HG02943 (cell line): Measurements from ENCODE around the gene KCP.

ENCODE experiments used
- ATAC-seq: cut with Tn5 transposase; IDR thresholded peaks from one replicate; pipeline ENCODE4 v1.9.1; 2021; ENCODE audit warnings: mild to moderate bottlenecking, low read depth, moderate library complexity; ENCODE audit not compliant: unreplicated experiment

Gene KCP

DNA sequence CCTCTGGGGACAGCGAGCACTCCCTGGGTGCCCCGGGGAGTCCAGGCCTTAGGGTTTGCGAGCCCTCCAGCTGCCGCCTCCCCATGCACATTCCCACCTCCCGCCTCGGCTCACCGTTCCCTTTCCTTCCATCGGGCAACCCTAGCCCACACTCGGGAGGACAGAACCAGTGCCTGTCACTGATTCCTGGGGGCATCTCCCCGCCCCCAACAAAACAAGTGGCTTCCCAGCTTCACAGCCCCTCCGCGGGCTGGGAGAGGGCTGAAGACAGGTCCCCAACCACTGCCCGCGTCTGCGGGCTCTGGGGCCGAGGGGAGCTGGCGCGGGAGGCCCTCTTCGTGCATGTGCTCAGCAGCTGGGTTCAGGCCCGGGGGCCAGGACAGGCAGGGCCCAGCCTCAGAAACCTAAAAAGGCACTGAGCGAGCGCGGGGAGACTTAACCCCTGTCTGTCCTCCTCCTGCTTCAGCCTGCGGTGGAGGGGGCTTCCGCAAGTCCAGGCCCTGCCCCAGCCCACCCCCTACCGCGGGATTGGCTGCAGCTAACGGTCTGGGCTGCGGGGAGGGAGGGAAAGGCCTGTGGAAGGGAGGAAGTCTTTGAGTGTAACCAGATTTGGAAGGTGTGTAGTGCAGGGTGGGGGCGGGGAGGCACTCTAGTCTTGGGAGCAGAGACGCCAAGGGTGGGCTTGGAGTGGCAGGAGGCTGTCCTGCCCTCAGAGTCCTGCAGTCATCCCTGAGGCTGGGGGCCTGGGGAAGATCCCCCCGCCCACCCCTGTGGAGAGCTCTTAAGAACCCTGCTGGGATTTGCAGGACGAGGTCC is 79.1 kb downstream of the KCP start:
- ATAC-seq = no peak

DNA sequence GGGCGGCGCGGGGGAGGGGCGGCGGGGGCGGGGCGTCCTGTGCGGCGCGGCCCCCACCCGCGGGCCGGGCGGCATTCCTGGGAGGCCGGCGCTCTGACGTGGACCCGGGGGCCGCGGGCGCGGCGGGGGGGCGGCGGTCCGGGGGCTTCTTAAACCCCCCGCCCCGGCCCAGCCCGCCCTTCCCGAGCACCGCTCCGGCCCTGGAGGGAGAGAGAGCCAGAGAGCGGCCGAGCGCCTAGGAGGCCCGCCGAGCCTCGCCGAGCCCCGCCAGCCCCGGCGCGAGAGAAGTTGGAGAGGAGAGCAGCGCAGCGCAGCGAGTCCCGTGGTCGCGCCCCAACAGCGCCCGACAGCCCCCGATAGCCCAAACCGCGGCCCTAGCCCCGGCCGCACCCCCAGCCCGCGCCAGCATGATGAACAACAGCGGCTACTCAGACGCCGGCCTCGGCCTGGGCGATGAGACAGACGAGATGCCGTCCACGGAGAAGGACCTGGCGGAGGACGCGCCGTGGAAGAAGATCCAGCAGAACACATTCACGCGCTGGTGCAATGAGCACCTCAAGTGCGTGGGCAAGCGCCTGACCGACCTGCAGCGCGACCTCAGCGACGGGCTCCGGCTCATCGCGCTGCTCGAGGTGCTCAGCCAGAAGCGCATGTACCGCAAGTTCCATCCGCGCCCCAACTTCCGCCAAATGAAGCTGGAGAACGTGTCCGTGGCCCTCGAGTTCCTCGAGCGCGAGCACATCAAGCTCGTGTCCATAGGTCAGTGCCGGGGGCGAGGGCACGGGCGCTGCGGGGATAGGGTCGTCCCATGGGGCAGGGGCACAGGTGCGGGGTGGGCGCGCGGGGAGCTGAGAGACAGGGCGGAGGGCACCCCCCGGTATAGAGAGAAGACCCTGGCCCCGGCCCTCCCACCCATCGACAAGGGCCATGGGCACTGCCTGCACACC is 80.0 kb downstream of the KCP start, which contains the start of gene FLNC:
FLNC (plus strand) TSS at position 176 of the 947 bp plus-strand sequence; CDS start at position 408, 232 bp downstream.
- no peak for ATAC-seq

DNA sequence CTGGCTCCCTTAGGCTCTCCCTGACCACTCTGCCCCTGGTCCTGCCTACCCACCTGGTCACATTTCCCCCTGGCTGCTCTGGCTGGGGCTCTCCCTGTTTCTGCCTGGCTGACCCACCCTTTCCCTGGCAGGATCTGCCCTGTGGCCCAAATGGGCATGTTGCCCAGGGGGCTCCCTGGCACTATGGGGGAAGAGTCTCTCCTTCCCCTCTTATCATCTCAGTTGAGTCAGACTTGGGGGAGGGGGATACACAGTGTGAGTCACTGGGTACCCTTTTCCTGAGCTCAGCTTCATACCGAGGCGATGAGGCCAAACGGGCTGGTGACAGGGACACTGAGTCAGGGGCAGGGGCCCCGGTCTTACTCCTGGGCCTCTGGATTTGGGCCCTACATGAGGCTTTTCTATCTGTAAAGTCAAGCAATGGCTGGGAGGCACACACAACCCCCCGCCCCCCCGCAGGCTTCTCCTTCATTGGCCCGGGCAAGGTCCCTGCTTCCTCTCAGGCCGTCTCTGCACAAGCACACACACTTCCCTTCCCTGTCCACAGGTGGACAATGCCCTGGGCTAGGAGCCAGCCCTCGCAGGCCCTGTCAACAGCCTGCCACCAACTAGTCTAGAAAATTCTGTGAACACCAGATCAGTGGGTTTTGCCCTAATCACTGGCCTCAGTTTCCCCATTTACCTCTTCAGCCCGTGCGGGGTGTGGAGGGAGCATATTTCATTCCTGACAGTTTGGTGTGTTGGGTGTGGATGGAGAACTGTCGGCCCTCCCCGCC is 80.9 kb downstream of the KCP start:
- ATAC-seq = no peak

DNA sequence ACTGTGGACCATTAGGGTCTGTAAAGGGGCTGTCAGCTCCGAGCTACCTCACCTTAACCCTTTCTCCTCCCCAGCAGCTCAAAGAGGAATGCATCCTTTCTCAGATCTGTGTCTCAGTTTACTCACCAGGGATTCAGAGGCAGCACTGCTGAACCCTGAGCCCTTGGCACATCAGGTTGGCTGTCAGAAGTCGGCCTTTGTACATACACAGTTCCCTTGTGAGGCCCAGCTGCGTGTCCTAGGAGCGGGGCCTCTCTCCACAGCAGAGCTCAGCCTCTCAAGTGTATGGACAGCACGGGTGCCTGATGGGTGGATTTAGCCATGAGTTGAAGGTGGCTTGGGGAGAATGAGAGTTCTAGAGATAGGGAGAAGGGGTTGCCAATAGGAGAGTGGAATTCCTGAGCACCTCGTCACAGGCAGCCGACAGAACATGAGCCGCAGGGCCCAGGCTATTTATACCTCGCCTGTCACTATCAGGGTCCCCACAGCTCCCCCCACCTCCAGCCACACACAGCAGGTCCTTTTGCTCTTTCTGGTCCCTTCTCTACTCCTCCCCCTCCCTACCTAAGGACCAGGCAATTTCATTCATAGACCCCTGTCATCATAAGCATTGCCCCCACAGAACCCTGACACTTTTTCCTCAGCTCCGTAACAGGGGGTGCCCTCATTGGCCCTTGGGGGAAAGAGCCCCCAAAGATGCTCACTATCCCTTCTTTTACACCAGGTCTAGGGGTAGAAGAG is 82.4 kb downstream of the KCP start:
- no peak for ATAC-seq

DNA sequence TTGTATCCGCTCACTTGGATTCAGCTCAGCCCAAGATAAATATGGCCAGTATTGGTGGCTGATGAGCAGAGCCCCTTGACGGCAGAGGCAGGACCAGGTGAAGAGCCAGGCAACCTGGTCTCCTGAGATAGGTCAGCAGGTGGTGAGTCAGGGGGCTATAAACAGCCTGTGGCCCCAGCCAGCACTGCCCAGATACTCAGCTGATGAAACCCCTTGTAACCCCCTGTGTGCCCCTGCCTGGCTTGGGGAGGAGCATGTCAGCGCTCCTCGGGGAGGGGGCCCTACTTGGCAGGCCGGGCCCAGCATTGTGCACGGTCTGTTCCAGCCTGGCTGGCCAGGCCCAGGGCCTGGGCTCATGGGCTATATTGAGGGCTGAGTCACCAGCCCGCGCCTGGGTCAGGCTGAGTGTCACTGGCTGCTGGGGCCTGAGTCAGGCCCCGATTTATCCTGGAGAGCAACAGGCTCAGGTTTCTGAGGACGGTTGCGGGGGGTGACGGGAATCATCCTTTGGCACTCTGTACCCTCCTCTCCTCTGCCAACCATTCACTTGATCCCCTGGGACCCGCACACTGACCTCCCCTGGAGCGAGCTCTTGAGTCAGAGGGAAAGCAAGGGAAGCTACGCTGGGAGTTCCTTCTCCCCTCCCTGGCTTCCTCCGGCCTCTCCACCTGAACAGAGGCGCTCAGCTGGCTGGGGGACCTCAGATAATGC is 83.1 kb downstream of the KCP start:
- no peak for ATAC-seq

DNA sequence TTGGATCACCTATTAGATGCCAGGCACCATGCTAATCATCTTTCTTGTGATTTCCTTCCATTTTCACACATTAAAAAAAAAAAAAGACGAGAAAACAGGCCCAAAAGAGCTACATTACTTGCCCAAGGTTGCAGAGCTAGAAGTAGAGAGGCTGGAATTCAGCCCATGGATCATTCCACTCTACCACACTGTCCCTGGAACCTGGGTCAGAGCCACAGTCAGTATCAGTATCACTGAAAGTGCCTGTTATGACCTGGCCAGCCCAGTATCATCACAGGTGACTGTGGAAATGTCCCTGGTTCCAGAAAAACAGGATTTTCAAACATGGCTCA is 83.6 kb downstream of the KCP start:
- ATAC-seq = no peak
